KBM-7 (cell line): ENCODE data around the gene PRKAR1B.

ENCODE experiments used
- DNase-seq: peaks from one replicate; pipeline ENCODE4 v3.0.0-alpha.2; 2015
- in situ Hi-C: fragments of 300-500 bp; cut with MboI; formaldehyde crosslinking; loops from 2 replicates; pipeline ENCODE4 v1.14.3; 2020; ENCODE audit warnings: low sequenced_read_pairs, low pct_unique_long_range_greater_than_20kb, mixed read lengths

PRKAR1B gene

GRCh38 chr7:706721-707120 lies 20.4 kb downstream of the PRKAR1B start:
- no peak for DNase-seq
- in situ Hi-C loops: no loop called here

- DNase-seq: no peak
- in situ Hi-C loops: no loop called here
These were observed 24.0 kb downstream of the PRKAR1B start for GRCh38 chr7:703049-703448.

DNA sequence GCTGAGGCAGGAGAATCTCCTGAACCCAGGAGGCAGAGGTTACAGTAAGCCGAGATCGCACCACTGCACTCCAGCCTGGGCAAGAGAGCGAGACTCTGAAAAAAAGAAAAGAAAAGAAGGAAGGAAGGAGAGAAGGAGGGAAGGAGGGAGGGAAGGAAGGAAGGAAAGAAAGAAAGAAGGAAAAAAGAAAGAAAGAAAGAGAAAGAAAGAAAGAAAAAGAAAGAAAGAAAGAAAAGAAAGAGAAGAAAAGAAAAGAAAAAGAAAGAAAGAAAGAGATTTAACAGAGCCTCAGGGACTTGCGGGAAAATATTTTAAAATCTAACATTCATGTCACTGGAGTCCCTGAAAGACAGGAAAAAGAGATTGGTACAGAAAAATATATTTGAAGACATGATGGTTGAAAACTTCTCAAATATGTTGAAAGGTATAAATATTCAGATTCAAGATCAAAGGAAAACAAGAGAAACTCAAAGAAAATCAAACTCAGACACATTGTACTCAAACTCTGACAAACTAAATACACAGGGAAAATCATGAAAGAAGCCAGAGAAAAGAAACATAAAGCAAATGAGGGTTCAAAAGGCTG lies 25.9 kb downstream of the PRKAR1B start:
- no peak for DNase-seq
- in situ Hi-C loops: no loop called here

DNA sequence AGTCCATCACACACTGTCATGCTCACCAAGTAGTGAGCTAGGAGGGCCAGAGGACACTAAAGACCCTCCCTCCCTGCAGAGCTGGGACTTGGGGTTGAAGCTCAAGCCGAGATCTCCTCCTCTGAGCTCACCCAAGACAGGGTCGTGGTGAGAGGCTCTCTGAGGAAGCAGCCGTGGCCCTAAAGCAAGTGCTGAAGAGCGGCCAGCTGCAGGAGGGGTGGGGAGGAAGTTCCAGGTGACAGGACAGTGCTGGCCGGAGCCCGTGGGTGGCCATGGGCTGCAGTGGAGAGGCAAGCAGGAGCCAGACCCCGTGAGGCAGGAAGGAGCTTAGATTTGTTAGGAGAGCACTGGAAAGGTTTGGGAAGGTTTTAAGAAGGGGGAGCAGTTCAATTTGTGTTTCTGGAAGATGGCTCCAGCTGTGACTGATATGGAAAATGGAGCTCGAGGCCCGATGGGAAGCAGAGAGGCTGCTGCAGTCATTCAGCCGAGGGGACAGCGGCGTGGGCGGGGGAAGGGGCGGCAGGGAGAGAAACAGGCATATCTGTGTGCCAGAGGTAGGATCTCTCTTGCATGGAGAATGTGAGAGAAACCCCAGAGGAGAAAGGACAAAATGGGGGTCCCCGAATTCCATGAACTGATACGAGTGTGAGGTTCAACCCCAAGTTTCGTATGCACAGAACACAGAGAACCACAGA lies 27.5 kb downstream of the PRKAR1B start:
- no peak for DNase-seq
- in situ Hi-C loops: no loop called here

DNA sequence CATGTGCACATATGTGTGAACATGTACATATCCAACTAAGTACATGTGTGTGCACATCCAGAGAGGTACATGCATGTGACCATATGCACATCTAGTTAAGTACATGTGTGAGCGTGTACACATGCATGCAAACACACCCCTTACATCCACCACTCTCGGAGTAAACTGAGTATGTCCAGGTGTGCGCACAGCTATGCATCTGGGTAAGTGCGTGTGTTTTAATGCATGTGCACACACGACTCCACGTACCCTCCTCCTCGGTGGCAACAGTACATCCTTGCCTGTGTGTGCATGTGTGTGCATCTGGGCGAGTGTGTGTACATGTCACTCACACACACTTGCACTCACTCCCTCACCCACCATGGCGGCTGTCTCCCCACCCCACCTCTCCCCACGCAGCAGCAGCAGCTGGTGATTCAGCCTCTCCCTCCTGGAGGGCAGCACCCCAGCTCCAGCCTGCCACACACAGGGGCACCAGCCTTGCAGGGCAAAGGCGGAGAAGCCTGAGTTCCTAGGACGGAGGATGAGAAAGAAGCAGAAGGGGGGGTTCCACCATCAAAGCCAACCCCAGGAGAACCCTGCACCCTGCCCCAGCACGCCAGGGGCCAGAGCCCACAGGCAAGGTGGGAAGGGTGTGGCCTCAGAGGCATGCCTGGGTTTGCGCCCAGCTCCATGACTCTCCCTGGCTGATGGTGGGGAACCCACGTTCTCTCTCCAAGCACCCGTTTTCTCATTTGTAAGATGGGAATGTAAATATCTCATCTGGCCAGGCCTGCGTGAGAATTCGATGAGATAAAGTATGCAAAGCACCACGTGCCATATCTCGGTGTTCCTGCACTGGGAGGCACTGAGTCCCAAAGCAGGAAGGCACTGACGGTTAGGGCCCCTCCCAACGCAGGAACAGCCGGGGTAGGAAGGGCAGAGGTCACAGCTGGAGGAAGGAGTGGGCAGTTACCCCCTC lies 28.3 kb downstream of the PRKAR1B start:
- in situ Hi-C loops: no loop called here
- no peak for DNase-seq

GRCh38 chr7:696812-697551 lies 30.1 kb downstream of the PRKAR1B start:
- in situ Hi-C loops: no loop called here
- DNase-seq: no peak

DNA sequence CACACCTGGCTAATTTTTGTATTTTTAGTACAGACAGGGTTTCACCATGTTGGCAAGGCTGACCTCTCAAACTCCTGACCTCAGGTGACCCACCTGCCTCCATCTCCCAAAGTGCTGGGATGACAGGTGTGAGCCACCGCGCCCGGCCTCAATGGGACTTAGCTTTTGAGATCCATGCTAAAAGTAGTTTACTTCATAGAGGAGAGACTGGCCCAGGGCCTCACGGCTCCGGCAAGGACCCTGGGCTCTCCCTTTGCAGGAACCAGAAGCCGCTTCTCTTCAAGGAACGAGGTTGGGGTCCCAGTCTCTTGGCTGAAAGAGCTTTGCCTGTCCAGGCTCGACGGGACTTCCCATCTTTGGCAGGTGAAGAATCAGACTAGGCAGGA lies 30.7 kb downstream of the PRKAR1B start:
- in situ Hi-C loops: no loop called here
- no peak for DNase-seq

DNA sequence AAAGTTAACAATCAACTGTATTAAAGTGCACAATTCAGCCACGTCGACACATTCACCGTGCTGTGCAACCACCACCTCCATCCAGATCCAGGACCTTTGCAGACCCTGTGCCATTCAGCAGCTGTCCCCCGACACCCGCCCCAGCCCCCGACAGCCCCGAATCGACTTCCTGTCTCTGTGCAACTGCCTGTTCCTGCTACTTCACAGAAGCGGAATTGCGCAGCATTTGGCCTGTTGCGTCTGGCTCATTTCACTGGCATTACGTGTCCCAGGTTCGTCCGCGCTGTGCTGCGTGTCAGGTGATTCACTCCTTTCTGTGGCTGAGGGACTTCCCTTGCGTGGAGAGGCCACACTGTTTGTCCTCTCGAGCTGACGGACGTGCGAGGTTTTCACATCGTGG lies 33.8 kb downstream of the PRKAR1B start:
- no peak for DNase-seq
- in situ Hi-C loops: no loop called here

- no peak for DNase-seq
- in situ Hi-C loops: no loop called here
These were observed 35.6 kb downstream of the PRKAR1B start for GRCh38 chr7:691361-692045.

DNA sequence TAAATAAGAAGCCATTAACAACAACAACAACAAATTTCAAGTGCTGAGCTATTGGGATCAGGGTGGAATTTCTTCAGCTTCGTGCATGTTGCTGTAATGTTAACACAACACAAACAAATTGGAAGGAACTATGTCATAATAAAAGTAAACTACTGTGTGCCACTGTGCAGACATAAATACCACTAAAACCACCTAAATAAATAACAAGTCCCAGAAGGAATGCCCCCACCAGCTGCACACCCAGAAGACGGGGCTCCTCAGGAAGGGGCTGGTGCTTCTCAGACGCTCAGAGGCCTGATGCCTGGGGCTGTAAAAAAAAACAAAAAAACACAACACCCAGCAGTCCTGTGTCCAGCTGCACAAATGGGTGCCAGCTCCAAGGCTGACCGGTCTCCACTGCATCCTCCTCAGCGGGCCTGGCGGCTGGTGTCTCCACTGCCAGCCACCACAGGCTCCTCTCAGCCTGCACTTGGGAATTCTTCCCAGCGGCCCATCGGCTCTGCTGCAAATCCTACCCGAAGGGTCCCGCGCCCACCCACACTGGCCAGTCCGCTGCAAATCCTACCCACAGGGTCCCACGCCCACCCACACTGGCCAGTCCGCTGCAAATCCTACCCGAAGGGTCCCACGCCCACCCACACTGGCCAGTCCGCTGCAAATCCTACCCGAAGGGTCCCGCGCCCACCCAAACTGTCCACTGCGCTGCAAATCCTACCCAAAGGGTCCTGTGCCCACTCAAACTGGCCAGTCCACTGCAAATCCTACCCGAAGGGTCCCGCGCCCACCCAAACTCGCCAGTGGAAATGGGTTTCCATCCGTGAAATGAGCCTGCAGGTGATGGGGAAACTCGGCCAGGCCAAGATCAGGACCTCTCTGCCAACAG lies 36.4 kb downstream of the PRKAR1B start:
- in situ Hi-C loops: no loop called here
- no peak for DNase-seq

DNA sequence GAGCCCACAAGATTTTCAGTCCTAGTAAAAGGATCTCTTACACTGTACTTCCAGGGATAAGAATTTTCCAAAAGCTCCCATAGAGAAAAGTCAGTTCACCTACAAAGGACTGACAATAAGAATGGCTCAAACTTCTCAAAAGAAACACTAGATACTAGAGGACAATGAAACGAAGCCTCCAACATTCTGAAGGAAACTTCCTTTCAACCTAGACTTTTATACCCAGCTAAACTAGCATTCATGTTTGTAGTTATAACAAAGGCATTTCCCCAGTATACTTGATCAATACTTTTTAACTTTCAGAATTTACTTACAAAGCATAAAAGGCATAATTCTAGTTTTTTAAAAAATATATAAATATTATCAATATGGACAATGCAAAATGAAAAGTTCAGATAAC lies 41.5 kb downstream of the PRKAR1B start:
- no peak for DNase-seq
- in situ Hi-C loops: no loop called here

DNA sequence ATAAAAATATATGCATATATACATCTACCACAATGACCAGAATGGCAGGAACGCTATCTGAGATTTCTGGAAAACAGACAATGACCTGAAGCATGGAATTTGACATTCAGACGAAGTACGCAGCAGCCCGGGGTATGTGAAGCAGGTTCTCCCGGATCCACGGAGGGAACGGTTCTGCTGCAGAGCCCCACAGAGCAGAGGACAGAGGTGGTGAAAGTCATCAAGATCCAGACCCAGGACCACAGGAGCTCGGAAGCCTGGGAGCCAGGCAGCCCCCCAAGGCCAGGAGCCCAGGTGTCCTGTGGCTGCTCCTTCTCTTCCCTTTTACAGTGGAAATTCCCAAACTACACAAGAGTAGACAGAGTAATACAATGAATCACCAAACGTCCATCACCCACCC lies 42.7 kb downstream of the PRKAR1B start:
- in situ Hi-C loops: no loop called here
- no peak for DNase-seq

GRCh38 chr7:683526-684205 lies 43.4 kb downstream of the PRKAR1B start:
- in situ Hi-C loops: no loop called here

GRCh38 chr7:682810-683209 lies 44.3 kb downstream of the PRKAR1B start:
- no peak for DNase-seq
- in situ Hi-C loops: no loop called here

More at GRCh38 chr7:683526-684205, 43.4 kb downstream of the PRKAR1B start:
- no peak for DNase-seq

DNA sequence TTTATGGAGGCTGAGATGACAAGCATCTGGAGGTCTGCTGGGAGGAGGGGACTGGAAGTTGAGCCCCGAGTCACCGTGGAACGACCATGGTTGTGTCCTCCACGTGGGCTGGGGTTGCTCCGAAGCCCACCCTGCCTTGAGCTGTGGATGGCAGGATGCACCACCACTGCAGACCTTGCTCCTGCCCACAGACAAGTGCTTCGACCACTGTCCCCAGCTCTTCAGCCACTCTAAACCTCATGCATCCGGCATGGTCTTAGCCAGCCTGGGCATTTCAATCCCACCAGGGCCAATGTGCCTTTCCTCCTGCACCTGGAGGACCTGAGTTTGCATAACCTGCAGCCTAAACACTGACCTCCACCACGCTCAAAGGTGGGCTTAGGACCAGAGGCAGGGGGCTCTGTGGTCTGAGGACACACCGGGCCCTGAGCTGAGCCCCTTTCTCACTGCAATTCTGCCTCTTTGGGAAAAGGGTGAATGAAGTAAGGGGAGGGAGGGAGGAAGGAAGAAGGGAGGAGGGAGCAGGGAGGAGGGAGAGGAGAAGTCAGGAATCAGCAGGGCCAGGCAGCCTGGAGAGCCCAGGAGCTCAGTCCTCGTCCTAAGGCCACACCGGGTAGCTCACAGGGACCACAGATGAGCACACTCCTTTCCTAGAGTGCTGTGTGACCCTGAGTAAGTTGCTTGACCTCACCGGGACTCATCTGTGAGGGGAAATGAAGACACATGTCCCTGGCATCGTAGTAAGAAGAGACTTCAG lies 45.4 kb downstream of the PRKAR1B start:
- in situ Hi-C loops: no loop called here
- DNase-seq: no peak

GRCh38 chr7:680411-681127 lies 46.5 kb downstream of the PRKAR1B start:
- no peak for DNase-seq
- in situ Hi-C loops: no loop called here
